HCT116 (cell line): ENCODE data around the gene ANKRD44. TPM values are rescaled to one million over a fixed set of nuclear protein-coding genes. Genes with fewer than 3 reads are reported as not detected.
"Not testable (repeated sequence)": the region's sequence is repeated elsewhere in the genome, so short reads cannot be mapped to it uniquely, and the experiment has no call there.

Source experiments
- ATAC-seq: fragments of 200-7000 bp; cut with Tn5 transposase; 2 replicates; pipeline ENCODE4 v1.9.1; 2020; ENCODE audit warnings: mild to moderate bottlenecking, moderate library complexity
- BruUV-seq: library from RNA; stranded (reverse); fragments of 400-500 nt; replicated peaks from 2 replicates; lab custom pipeline; 2021; lab: Mats Ljungman, UMichigan
- CTCF ChIA-PET: fragments of 300-600 bp; sonication (Branson Sonifier 250); formaldehyde crosslinking; loops from one replicate; lab custom pipeline; 2021; ENCODE audit warnings: antibody characterized with exemption; lab: Charles Lee
- POLR2A ChIA-PET: fragments of 300-600, 350-600 bp; sonication (Branson Sonifier 250); formaldehyde crosslinking; loops from one replicate; lab custom pipeline; 2021; ENCODE audit warnings: antibody characterized with exemption; lab: Charles Lee
- RAD21 ChIA-PET, 2 experiments: fragments of 300-600 bp; sonication (Branson Sonifier 250); formaldehyde crosslinking; loops; one replicate each; lab custom pipeline; 2023; ENCODE audit warnings: low total read pairs in 2 of 2; ENCODE audit not compliant: uncharacterized antibody in 2 of 2, unreplicated experiment in 2 of 2, low non-redundant PET in 1 of 2; lab: Charles Lee
- DNase-seq: peaks from one replicate; pipeline ENCODE4 v3.0.0-alpha.2; 2010; ENCODE audit warnings: low read depth, low spot score
- H2AFZ ChIP-seq: fragments of 200-600 bp; shearing (Covaris generic), sonication (generic); 2 replicates; pipeline ENCODE4 v1.6.1; 2017; ENCODE audit warnings: low read depth, mixed run types, mixed read lengths, antibody characterized with exemption, low read length; ENCODE audit not compliant: poor library complexity, severe bottlenecking
- H3K27ac ChIP-seq: 2 replicates; pipeline ENCODE4 v1.5.1; 2012; ENCODE audit warnings: low read depth, low read length
- H3K27me3 ChIP-seq: fragments of 200-600 bp; sonication (generic); 2 replicates; pipeline ENCODE4 v1.6.1; 2016; ENCODE audit warnings: mixed run types, low read length, mixed read lengths; ENCODE audit not compliant: insufficient read depth
- H3K36me3 ChIP-seq, 2 experiments: fragments of 200-500 bp in 1 of 2; fragments of 200-600 bp in 1 of 2; sonication (Bioruptor generic) in 1 of 2; sonication (generic) in 1 of 2; 2 replicates each; pipeline versions ENCODE4 v1.5.1 to v1.6.1; 2014 to 2016; ENCODE audit warnings: low read length in 2 of 2, inconsistent platforms in 1 of 2, mixed read lengths in 1 of 2, mixed run types in 1 of 2; ENCODE audit not compliant: insufficient read depth in 2 of 2, control insufficient read depth in 1 of 2
- H3K4me1 ChIP-seq, 2 experiments: fragments of 200-600 bp in 1 of 2; sonication (generic) in 1 of 2; 2 replicates each; pipeline versions ENCODE4 v1.5.1 to v1.6.1; 2012 to 2017; ENCODE audit warnings: low read length in 2 of 2, inconsistent platforms in 1 of 2, mild to moderate bottlenecking in 1 of 2, mixed read lengths in 1 of 2, mixed run types in 1 of 2, moderate library complexity in 1 of 2; ENCODE audit not compliant: insufficient read depth in 2 of 2, control insufficient read depth in 1 of 2
- H3K4me2 ChIP-seq: fragments of 200-600 bp; sonication (generic); 2 replicates; pipeline ENCODE4 v1.6.1; 2017; ENCODE audit warnings: mixed run types, low read length, mixed read lengths
- H3K4me3 ChIP-seq, 2 experiments: fragments of 200-600 bp in 1 of 2; sonication (generic) in 1 of 2; replicated peaks in 1 of 2; 2 replicates each; pipeline ENCODE4 v1.5.1; 2011 to 2016; ENCODE audit warnings: low read length in 2 of 2, control low read depth in 1 of 2, low read depth in 1 of 2, mild to moderate bottlenecking in 1 of 2, mixed read lengths in 1 of 2, mixed run types in 1 of 2
- H3K79me2 ChIP-seq: fragments of 200-600 bp; sonication (generic); 2 replicates; pipeline ENCODE4 v1.6.1; 2017; ENCODE audit warnings: mild to moderate bottlenecking, mixed run types, low read length, moderate library complexity, mixed read lengths; ENCODE audit not compliant: insufficient read depth
- H3K9ac ChIP-seq: fragments of 200-600 bp; sonication (generic); 2 replicates; pipeline ENCODE4 v1.6.1; 2016; ENCODE audit warnings: low read length, mixed read lengths
- H3K9me2 ChIP-seq: fragments of 200-600 bp; sonication (generic), shearing (Covaris generic); 2 replicates; pipeline ENCODE4 v1.6.1; 2017; ENCODE audit warnings: mixed run types, mild to moderate bottlenecking, moderate library complexity; ENCODE audit not compliant: insufficient read depth
- H3K9me3 ChIP-seq, 2 experiments: fragments of 200-500 bp in 1 of 2; fragments of 200-600 bp in 1 of 2; sonication (Bioruptor generic) in 1 of 2; sonication (generic) in 1 of 2; 2 replicates each; pipeline ENCODE4 v1.6.1; 2014 to 2017; ENCODE audit warnings: low read length in 2 of 2, mixed read lengths in 2 of 2, inconsistent platforms in 1 of 2, low read depth in 1 of 2, mild to moderate bottlenecking in 1 of 2, mixed run types in 1 of 2, moderate library complexity in 1 of 2; ENCODE audit not compliant: control insufficient read depth in 1 of 2, insufficient read depth in 1 of 2
- H4K20me1 ChIP-seq: fragments of 200-600 bp; sonication (generic), shearing (Covaris generic); 2 replicates; pipeline ENCODE4 v1.6.1; 2017; ENCODE audit warnings: mixed run types, mild to moderate bottlenecking, moderate library complexity; ENCODE audit not compliant: insufficient read depth
- ATF3 ChIP-seq: IDR thresholded peaks from 2 replicates; pipeline ENCODE4 v1.6.1; 2012
- CBX3 ChIP-seq: IDR thresholded peaks from 2 replicates; pipeline ENCODE4 v1.6.1; 2012; ENCODE audit warnings: low read depth
- EGR1 ChIP-seq: IDR thresholded peaks from 2 replicates; pipeline ENCODE4 v1.6.1; 2012; ENCODE audit warnings: low read depth
- ELF1 ChIP-seq: IDR thresholded peaks from 2 replicates; pipeline ENCODE4 v1.6.1; 2012; ENCODE audit warnings: low read depth, borderline replicate concordance
- EZH2 ChIP-seq: fragments of 200-600 bp; sonication (generic); IDR thresholded peaks from 2 replicates; pipeline ENCODE4 v1.6.1; 2017; ENCODE audit warnings: antibody characterized with exemption, mixed run types
- EZH2phosphoT487 ChIP-seq: fragments of 200-600 bp; IDR thresholded peaks from 2 replicates; pipeline ENCODE4 v1.6.1; 2018; ENCODE audit warnings: antibody characterized with exemption, borderline replicate concordance
- FOSL1 ChIP-seq: IDR thresholded peaks from 2 replicates; pipeline ENCODE4 v1.6.1; 2012; ENCODE audit warnings: low read depth
- POLR2A ChIP-seq: IDR thresholded peaks from 2 replicates; pipeline ENCODE4 v1.7.0; 2011; ENCODE audit warnings: borderline replicate concordance; ENCODE audit not compliant: insufficient read depth, insufficient read length; ENCODE audit errors: extremely low read depth
- RAD21 ChIP-seq: IDR thresholded peaks from 2 replicates; pipeline ENCODE4 v1.6.1; 2012; ENCODE audit warnings: low read depth, mild to moderate bottlenecking
- REST ChIP-seq: IDR thresholded peaks from 2 replicates; pipeline ENCODE4 v1.6.1; 2012; ENCODE audit warnings: low read depth
- SRF ChIP-seq: IDR thresholded peaks from 2 replicates; pipeline ENCODE4 v1.6.1; 2012; ENCODE audit warnings: low read depth
- YY1 ChIP-seq: IDR thresholded peaks from 2 replicates; pipeline ENCODE4 v1.6.1; 2011; ENCODE audit warnings: low read length, low read depth, moderate library complexity, mild to moderate bottlenecking; ENCODE audit not compliant: insufficient replicate concordance; ENCODE audit errors: extremely low read depth
- ZBTB33 ChIP-seq: IDR thresholded peaks from 2 replicates; pipeline ENCODE4 v1.6.1; 2011; ENCODE audit warnings: mild to moderate bottlenecking, low read length, moderate library complexity; ENCODE audit not compliant: insufficient replicate concordance; ENCODE audit errors: extremely low read depth
- ZFX ChIP-seq: fragments of 450-650 bp; IDR thresholded peaks from 2 replicates; pipeline ENCODE4 v1.6.1; 2017
- intact Hi-C: fragments of 100-400 bp; cut with micrococcal nuclease; formaldehyde crosslinking; loops from 2 replicates; pipeline ENCODE4 v1.10.0; 2022
- total RNA-seq: library from RNA; stranded (reverse); gene quantifications from one replicate; pipeline ENCODE4 v1.2.1, GENCODE V29; 2021; ENCODE audit not compliant: unreplicated experiment

The ANKRD44 gene
- total RNA-seq, 1 experiment from 2014 or later: 2.7 TPM

GRCh38 chr2:197010200-197011020 is 300.2 kb downstream of the ANKRD44 start:
- TF ChIP-seq POLR2A (no peak), ELF1 (no peak), SRF (no peak), REST (no peak), EZH2phosphoT487 (no peak), YY1 (no peak), ZBTB33 (no peak), RAD21 (no peak), ATF3 (no peak), ZFX (no peak), EGR1 (no peak), FOSL1 (no peak), CBX3 (no peak), EZH2 (no peak)
- no peaks in the 10 kb centered on the region for H3K9me2 ChIP-seq
- H4K20me1 ChIP-seq: no peaks in the 10 kb centered on the region
- POLR2A ChIA-PET: no interaction called here
- RAD21 ChIA-PET: no interaction called here
- DNase-seq (no peak), ATAC-seq (no peak)
- no TSS peak for BruUV-seq
- H3K79me2 ChIP-seq: no peaks in the 10 kb centered on the region
- CTCF ChIA-PET: interaction anchor here (0.6 to 1.3 kb wide), 3 partner anchors 9 to 103 kb away, joined by 3 read pairs; no protein-coding TSS in a partner anchor
- no peak overlapping the region for H3K27ac ChIP-seq
- H3K9ac ChIP-seq: no peak overlapping the region
- no peak overlapping the region for H2AFZ ChIP-seq
- no peaks in the 10 kb centered on the region for H3K36me3 ChIP-seq
- H3K9me3 ChIP-seq: no peaks in the 10 kb centered on the region
- H3K4me2 ChIP-seq: no peak overlapping the region
- no peaks in the 10 kb centered on the region for H3K27me3 ChIP-seq
- intact Hi-C loops: loop anchor here (5.0 to 10.0 kb wide), 2 partner anchors 157 to 764 kb away; no protein-coding TSS in a partner anchor
- no peak overlapping the region for H3K4me3 ChIP-seq
- H3K4me1 ChIP-seq: no peaks in the 10 kb centered on the region

- H3K4me3 ChIP-seq, H3K9me3 ChIP-seq, ATAC-seq, H3K4me2 ChIP-seq, H3K9ac ChIP-seq, BruUV-seq, H3K27ac ChIP-seq, RAD21 ChIA-PET, H3K4me1 ChIP-seq, H3K36me3 ChIP-seq, CTCF ChIA-PET, DNase-seq, POLR2A ChIA-PET, H2AFZ ChIP-seq, H4K20me1 ChIP-seq, H3K79me2 ChIP-seq, H3K27me3 ChIP-seq, H3K9me2 ChIP-seq, intact Hi-C loops: not testable (repeated sequence)
These were observed 301.7 kb downstream of the ANKRD44 start for GRCh38 chr2:197008741-197009341.
